Measurements from ENCODE around the gene AKAP13.
A peak's percentile ranks its signal among the peaks of the same experiment; 100 is the strongest.

AKAP13 gene

GRCh38 chr15:85407421-85408269 is 27.2 kb downstream of the AKAP13 start:
- Histone ChIP-seq H4K20me1 (peaks cover 13% of the 10 kb centered on the region; the same call in 1 of the 2 replicates), H3K4me1 (peaks cover 52% of the 10 kb centered on the region), H3K4me2 (no peak overlapping the region), H3K27me3 (no peaks in the 10 kb centered on the region), H3K4me3 (no peak overlapping the region), H3K9ac (no peak overlapping the region), H3K9me3 (peaks cover 46% of the 10 kb centered on the region), H3K27ac (no peak overlapping the region), H3K36me3 (peaks cover 14% of the 10 kb centered on the region; the same call in 1 of the 2 replicates)
- TF ChIP-seq Cebpa-rat (IDR thresholded peaks at IDR 0.05), result no peak

GRCh38 chr15:85408270-85408746 is 27.9 kb downstream of the AKAP13 start:
- H3K36me3 ChIP-seq, result peaks cover 14% of the 10 kb centered on the region; the same call in 1 of the 2 replicates
- H3K4me2 ChIP-seq, result no peak overlapping the region
- H4K20me1 ChIP-seq, result peaks cover 20% of the 10 kb centered on the region
- H3K27ac ChIP-seq, result no peak overlapping the region
- no peak overlapping the region for H3K4me3 ChIP-seq
- peaks cover 52% of the 10 kb centered on the region for H3K4me1 ChIP-seq
- no peak overlapping the region for H3K9ac ChIP-seq
- TF ChIP-seq Cebpa-rat (IDR thresholded peaks at IDR 0.05), result no peak
- peaks cover 46% of the 10 kb centered on the region for H3K9me3 ChIP-seq
- no peaks in the 10 kb centered on the region for H3K27me3 ChIP-seq

- Histone ChIP-seq H3K4me1 (peaks cover 23% of the 10 kb centered on the region), H3K27ac (no peak overlapping the region), H3K4me2 (no peak overlapping the region), H3K4me3 (no peak overlapping the region), H3K9me3 (peaks cover 44% of the 10 kb centered on the region), H4K20me1 (peaks cover 40% of the 10 kb centered on the region), H3K27me3 (no peaks in the 10 kb centered on the region), H3K9ac (no peak overlapping the region), H3K36me3 (peaks cover 10% of the 10 kb centered on the region; the same call in 1 of the 2 replicates)
- no peak for TF ChIP-seq Cebpa-rat (IDR thresholded peaks at IDR 0.05)
Measured at GRCh38 chr15:85412066-85412465, 31.7 kb downstream of the AKAP13 start.

GRCh38 chr15:85412956-85413854 is 32.8 kb downstream of the AKAP13 start:
- peaks cover 40% of the 10 kb centered on the region for H4K20me1 ChIP-seq
- H3K27me3 ChIP-seq, result no peaks in the 10 kb centered on the region
- H3K4me1 ChIP-seq, result peaks cover 14% of the 10 kb centered on the region
- H3K27ac ChIP-seq, result no peak overlapping the region
- no peak for TF ChIP-seq Cebpa-rat (IDR thresholded peaks at IDR 0.05)
- peak overlapping the region; percentile 51 for H3K4me2 ChIP-seq
- no peak overlapping the region for H3K9ac ChIP-seq
- peaks cover 35% of the 10 kb centered on the region for H3K9me3 ChIP-seq
- H3K4me3 ChIP-seq, result no peak overlapping the region
- peaks cover 10% of the 10 kb centered on the region; the same call in 1 of the 2 replicates for H3K36me3 ChIP-seq

- H3K4me3 ChIP-seq, result no peak overlapping the region
- H3K9ac ChIP-seq, result no peak overlapping the region
- H3K4me2 ChIP-seq, result no peak overlapping the region
- H3K9me3 ChIP-seq, result peaks cover 28% of the 10 kb centered on the region
- H3K4me1 ChIP-seq, result peaks cover 14% of the 10 kb centered on the region
- peaks cover 2% of the 10 kb centered on the region; the same call in 1 of the 2 replicates for H3K36me3 ChIP-seq
- H3K27me3 ChIP-seq, result no peaks in the 10 kb centered on the region
- H3K27ac ChIP-seq, result no peak overlapping the region
- no peak for TF ChIP-seq Cebpa-rat (IDR thresholded peaks at IDR 0.05)
- H4K20me1 ChIP-seq, result peaks cover 40% of the 10 kb centered on the region
Measured at GRCh38 chr15:85414037-85414436, 33.6 kb downstream of the AKAP13 start.

- Histone ChIP-seq H3K27ac (no peak overlapping the region), H3K36me3 (no peaks in the 10 kb centered on the region), H3K4me1 (peaks cover 14% of the 10 kb centered on the region), H3K4me2 (no peak overlapping the region), H3K9me3 (peaks cover 26% of the 10 kb centered on the region), H4K20me1 (peaks cover 40% of the 10 kb centered on the region), H3K27me3 (no peaks in the 10 kb centered on the region), H3K4me3 (no peak overlapping the region), H3K9ac (no peak overlapping the region)
- TF ChIP-seq Cebpa-rat (IDR thresholded peaks at IDR 0.05), result no peak
Measured at GRCh38 chr15:85414495-85414894, 34.1 kb downstream of the AKAP13 start.

- no peak for TF ChIP-seq Cebpa-rat (IDR thresholded peaks at IDR 0.05)
- H3K27me3 ChIP-seq, result no peaks in the 10 kb centered on the region
- peaks cover 25% of the 10 kb centered on the region for H3K9me3 ChIP-seq
- peaks cover 14% of the 10 kb centered on the region for H3K4me1 ChIP-seq
- H3K36me3 ChIP-seq, result no peaks in the 10 kb centered on the region
- H3K4me3 ChIP-seq, result no peak overlapping the region
- peaks cover 40% of the 10 kb centered on the region for H4K20me1 ChIP-seq
- H3K9ac ChIP-seq, result no peak overlapping the region
- no peak overlapping the region for H3K27ac ChIP-seq
- no peak overlapping the region for H3K4me2 ChIP-seq
Measured at GRCh38 chr15:85414991-85415390, 34.6 kb downstream of the AKAP13 start.

GRCh38 chr15:85415783-85416182 is 35.4 kb downstream of the AKAP13 start:
- H3K4me1 ChIP-seq, result peaks cover 15% of the 10 kb centered on the region
- no peak overlapping the region for H3K4me3 ChIP-seq

GRCh38 chr15:85417276-85417675 is 36.9 kb downstream of the AKAP13 start:
- Histone ChIP-seq H3K4me1 (peaks cover 24% of the 10 kb centered on the region), H3K27ac (no peak overlapping the region), H4K20me1 (peaks cover 46% of the 10 kb centered on the region), H3K4me2 (no peak overlapping the region), H3K4me3 (no peak overlapping the region), H3K27me3 (no peaks in the 10 kb centered on the region), H3K9me3 (peaks cover 9% of the 10 kb centered on the region; the same call in 1 of the 2 replicates), H3K9ac (no peak overlapping the region), H3K36me3 (no peaks in the 10 kb centered on the region)
- TF ChIP-seq Cebpa-rat (IDR thresholded peaks at IDR 0.05), result no peak

More at GRCh38 chr15:85415783-85416182, 35.4 kb downstream of the AKAP13 start:
- H3K4me2 ChIP-seq, result no peak overlapping the region
- no peaks in the 10 kb centered on the region for H3K27me3 ChIP-seq
- H3K36me3 ChIP-seq, result no peaks in the 10 kb centered on the region
- no peak overlapping the region for H3K9ac ChIP-seq
- H3K27ac ChIP-seq, result no peak overlapping the region
- H3K9me3 ChIP-seq, result peaks cover 17% of the 10 kb centered on the region
- peaks cover 40% of the 10 kb centered on the region for H4K20me1 ChIP-seq
- no peak for TF ChIP-seq Cebpa-rat (IDR thresholded peaks at IDR 0.05)

Measured in BLaER1 (cell line).